HG03342 (cell line): ENCODE data around the gene GPR61.

Experiments
- ATAC-seq: cut with Tn5 transposase; IDR thresholded peaks from one replicate; pipeline ENCODE4 v1.9.1; 2021; ENCODE audit warnings: mild to moderate bottlenecking, moderate library complexity; ENCODE audit not compliant: unreplicated experiment

GPR61 gene

DNA sequence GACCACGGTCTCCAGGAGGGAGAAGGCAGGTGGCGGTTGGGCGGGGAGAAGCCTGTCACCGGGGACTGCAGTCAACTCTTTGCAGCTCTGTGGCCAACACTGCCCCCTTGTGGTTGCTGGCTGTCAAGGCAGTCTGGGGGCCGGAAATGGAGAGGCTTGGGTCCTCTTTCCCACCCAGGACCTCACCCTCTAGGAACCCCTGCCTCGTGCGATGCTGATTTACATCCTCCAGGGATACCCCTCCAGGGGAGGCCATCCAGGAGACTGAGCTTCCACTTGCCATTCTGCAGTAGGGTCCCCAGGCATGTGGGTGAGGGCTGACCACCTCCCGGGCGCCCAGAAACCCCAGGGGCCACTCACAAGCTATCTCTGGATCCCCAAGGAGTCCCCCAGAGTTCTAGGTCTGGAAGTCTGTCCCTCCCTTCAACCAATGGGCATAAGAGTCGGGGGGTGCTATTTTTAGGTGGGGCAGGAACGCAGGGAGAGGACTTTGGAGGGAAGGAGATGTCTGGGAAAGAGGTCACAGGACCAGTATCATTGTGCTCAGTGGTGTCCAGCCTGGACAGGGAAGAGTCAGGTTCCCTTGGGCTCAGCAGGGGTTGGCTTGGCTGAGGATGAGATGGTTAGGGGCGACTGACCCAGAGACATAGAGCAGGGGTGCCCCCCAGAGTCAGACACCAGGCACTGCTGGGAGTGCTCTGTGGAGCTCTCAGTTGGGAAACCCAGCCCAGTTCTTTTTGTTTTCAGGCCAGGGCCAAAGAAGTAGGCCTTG is 7.1 kb upstream of the GPR61 start:
- ATAC-seq: peak; percentile 78

DNA sequence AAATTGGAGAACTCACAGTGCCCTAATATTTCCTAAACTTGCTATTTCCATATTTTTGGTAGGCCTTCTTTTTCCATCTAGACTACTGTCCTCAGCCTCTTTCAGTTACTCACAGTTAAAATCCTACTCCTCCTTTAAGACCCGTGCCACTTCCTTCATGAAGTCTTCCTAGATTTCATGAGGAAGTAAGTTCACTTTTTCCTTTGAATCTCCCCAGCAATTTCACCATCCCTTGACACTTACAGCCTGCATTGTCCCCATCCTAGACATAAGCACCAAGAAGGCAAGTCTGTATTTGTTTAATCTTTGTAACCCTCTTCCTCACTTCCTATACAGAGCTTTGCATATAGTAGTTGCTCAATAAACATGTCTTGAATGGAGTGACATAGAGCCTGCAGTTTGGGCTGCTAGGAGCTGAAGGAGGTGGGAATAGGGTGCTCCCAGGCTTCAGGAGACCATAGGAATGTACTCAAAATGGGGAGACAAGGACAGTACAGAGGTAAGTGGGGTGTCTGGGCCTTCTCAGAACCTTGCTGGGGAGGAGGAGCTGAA is 5.3 kb upstream of the GPR61 start:
- no peak for ATAC-seq

DNA sequence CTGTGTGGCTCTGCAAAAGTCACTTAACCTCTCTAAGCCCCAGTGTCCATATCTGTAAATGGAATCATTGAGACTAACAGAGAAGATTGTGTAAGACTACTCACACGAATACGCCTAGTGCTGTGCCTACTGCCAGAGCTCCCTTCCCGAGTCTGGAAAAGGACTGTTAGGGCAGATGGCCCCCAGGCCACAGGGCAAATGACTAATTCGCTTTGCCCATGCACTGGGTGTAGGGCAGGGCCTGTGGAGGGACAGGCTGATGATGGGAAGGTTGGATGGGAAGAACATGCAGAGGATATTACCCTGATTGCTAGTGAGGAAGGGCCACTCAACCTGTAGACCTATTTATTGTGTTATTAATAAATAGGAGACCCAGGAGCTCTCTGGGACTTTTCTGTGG is 4.2 kb upstream of the GPR61 start:
- ATAC-seq: no peak

DNA sequence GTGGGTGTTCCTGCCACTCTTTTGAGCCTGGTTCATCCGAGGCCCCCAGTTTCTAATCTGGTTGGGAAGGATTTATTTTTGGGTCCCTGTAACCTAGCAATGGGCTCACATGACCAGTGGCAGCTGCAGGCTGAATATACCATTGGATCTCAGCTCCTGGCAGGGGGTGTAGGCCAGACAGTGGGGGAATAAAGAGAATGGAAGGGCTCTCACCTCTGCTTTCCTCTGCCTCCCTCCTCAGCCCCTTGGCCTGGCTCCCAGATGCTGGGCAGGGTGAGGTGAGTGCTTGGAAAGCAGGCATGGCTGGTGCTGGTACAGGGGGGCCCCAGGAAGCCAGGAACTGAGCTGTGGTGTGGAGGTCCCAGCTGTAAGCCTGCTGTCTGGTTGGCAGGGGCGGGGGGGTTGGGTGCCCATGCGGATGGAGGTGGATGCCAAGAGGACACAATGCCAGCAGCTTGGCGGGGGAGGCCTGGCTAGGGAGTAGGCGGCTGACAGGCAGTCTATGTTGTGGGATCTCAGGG is 3.6 kb upstream of the GPR61 start:
- ATAC-seq: no peak

DNA sequence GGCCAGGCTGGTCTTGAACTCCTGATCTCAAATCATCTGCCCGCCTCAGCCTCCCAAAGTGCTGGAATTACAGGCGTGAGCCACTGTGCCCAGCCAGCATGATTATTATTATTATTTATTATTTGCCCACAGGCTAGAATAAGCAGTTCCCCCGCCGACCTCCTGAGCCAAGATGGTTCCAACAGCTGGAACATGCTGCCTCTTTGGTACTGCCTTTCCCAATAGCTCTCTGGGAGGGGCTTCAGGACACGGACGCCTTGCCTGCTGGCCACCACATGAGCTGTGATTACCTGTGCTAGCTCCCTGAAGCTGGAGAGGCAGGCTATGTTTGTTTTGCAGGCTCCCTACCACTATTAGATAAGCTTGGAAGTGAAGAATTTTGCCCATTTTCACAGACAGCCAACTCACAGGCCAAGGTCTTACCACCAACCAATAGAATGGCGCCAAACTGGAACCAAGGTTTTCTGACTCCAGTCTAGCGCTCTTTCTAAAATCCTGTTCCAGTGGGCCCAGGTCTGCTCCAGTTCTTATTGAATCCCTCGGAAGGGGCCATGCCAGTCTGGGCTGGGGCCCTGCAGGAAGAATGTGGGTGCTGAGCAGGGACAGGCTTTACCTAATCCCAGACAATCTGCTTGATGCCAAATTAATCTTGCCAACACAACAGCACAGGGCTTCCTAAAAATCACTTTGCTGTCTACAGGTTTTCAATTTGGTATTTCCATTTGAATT is 2.1 kb upstream of the GPR61 start:
- ATAC-seq: no peak

DNA sequence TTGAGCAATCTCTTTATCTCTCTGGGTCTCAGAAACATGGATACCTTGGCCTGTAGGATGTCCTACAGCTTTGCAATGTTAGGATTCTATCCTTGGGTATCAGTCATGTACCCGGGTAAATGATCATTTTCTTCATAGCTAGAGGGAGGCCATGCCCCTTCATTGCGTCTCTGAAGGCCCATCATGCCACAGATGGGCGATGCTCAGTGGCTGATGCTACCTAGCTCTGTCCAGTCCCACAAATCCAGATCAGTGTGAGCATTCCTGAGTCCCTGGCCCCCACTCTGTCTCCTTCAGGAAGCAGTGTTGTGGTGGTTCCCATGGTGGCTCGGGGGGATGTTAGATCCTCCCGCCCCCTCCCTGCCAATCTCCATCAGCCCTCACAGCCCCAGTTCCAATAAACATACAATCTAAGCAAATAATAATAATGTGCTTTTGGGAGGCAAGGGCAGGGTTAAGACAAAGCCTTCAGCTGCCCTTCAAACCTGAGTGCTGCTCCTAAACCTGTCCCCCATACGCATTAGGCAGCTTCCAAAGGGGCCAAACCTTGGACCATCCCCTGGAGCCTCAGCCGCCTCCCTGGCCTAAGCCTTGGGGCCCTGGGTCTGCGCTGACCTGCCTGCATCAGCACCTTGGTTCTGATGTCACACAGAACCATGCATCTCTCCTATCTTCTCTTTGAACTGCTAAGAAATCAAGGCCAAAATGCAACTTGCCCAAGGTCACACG is 681 bp upstream of the GPR61 start:
- ATAC-seq: no peak

DNA sequence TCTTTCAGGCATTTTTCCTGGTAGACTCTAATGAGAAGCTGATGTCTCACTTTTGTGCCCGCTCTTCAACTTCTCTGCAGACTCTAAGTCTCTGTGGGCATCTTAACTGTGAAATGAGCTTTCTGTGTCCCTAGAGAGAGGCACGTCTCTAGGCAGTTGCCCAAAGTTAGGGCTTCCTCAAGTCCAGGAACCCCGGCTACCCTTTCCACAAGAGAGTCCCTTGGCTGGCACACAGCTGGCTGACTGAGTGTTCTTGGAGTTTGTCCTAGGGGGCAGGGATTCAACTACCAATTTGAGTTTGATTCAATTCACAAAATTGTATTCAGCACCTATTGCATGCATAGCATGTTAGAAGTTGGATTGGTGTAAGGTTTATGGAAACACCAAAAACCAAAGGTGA is 1.4 kb downstream of the GPR61 start:
- ATAC-seq: no peak

DNA sequence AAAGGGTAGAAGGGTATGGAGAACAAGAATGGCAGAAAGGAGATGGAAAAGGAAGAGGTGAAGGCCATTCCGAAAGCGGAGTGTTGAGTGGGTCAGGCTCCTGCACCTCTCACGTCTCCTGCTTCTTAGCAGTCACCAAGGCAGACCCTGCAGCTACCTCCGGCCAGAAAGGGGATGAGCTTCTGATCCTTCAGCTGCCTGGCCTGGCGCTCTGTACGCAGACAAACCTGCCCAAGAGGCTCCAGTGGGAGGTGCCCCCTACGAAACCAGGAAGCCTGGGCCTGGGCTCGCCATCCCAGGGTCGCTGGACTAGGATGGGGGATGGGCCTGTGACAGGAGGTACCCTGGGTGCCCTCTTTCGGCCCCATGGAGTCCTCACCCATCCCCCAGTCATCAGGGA is 3.0 kb downstream of the GPR61 start:
- no peak for ATAC-seq

DNA sequence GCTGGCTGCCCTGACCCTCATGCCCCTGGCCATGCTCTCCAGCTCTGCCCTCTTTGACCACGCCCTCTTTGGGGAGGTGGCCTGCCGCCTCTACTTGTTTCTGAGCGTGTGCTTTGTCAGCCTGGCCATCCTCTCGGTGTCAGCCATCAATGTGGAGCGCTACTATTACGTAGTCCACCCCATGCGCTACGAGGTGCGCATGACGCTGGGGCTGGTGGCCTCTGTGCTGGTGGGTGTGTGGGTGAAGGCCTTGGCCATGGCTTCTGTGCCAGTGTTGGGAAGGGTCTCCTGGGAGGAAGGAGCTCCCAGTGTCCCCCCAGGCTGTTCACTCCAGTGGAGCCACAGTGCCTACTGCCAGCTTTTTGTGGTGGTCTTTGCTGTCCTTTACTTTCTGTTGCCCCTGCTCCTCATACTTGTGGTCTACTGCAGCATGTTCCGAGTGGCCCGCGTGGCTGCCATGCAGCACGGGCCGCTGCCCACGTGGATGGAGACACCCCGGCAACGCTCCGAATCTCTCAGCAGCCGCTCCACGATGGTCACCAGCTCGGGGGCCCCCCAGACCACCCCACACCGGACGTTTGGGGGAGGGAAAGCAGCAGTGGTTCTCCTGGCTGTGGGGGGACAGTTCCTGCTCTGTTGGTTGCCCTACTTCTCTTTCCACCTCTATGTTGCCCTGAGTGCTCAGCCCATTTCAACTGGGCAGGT is 3.8 kb downstream of the GPR61 start:
- no peak for ATAC-seq

DNA sequence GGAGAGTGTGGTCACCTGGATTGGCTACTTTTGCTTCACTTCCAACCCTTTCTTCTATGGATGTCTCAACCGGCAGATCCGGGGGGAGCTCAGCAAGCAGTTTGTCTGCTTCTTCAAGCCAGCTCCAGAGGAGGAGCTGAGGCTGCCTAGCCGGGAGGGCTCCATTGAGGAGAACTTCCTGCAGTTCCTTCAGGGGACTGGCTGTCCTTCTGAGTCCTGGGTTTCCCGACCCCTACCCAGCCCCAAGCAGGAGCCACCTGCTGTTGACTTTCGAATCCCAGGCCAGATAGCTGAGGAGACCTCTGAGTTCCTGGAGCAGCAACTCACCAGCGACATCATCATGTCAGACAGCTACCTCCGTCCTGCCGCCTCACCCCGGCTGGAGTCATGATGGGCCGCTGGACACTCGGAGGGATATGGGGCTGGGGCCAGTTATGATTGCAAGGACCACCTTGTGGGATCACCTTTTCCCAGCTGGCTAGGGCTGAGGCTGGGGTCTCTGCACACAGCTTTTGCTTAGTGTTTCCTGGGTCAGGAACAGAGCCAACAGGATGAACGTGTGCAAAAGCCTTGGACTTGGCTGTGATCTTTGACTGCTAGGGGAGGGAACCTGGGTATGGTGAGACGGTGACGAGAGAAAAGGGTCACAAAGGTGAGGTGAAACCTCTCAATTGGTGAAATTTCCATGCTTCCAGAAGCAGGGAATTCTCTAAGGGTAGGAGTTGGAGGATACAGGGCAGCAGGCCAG is 4.5 kb downstream of the GPR61 start:
- no peak for ATAC-seq

DNA sequence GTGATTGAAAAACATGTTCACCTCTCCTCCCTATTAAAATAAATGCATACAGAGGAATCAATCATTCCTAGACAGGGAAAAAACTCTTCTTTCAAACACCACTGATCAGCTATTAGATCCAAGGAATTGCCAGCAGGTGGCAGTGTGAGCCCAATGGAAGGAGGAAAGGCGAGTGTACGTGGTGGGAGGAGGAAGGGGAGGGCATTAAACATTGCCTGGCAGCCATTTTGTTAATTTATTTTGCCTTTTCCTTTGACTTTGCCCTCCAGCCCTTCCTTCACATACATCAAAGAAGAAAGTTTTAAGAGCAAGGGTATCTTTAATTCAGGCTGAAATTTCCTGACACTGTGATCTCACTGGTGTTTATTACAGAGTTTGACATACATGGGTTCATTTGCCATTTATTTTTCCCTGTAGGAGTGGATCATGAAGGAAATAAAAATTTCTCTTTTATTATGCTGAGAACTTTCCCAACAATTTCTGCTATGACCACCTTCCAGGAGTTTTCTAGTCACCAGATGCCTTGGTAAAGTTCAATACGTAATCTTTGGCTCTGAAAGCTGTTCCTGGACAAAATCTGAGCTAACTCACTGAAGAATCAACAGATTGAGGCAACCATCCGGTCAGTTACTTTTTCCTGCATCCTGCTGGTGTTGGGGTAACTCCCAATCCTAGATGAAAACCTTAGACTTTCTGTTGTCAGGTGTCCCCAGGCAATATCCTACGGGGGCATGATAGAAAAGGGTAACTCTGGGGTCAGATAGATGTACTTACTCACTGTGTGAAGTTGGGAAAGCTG is 6.8 kb downstream of the GPR61 start:
- peak; percentile 37 for ATAC-seq

DNA sequence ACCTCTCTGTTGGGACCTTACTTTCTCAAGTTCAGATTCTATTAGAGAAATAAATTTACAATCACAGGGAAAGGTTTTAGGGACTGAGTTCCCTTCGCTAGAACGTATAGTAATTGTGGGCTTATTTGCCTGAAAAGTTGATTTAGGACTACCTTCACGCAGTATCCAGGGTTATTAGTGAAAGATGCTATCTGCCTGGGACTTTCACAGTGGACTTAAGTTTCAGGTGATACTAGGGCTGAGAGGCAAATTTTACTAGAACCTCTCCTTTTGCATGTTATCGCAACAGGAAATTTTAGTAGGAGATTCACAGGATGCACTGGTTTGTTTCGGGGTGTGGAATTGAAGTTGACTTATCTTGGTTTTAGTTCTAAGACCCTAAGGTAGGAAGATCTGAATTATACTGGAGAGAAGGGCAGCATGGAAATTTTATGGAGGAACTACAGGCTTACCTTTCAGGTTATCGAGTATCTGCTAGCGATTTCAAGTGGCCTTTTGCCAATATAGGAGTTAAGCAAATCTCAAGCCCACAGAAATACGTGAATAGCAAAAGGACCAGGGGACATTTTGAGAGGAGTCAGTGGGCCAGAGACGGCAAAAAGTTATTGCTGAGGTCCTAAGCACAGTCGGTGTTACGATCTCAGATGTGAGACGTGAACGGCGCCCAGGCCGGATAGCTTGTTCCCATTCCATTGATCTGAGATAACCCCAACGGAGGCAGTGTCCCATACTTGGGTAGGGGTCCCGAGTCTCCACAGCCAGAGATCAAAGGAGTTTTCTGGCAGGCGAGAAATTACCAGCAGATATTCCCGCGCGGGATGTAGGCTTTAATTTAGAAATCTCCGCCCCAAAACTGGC is 8.0 kb downstream of the GPR61 start:
- no peak for ATAC-seq

DNA sequence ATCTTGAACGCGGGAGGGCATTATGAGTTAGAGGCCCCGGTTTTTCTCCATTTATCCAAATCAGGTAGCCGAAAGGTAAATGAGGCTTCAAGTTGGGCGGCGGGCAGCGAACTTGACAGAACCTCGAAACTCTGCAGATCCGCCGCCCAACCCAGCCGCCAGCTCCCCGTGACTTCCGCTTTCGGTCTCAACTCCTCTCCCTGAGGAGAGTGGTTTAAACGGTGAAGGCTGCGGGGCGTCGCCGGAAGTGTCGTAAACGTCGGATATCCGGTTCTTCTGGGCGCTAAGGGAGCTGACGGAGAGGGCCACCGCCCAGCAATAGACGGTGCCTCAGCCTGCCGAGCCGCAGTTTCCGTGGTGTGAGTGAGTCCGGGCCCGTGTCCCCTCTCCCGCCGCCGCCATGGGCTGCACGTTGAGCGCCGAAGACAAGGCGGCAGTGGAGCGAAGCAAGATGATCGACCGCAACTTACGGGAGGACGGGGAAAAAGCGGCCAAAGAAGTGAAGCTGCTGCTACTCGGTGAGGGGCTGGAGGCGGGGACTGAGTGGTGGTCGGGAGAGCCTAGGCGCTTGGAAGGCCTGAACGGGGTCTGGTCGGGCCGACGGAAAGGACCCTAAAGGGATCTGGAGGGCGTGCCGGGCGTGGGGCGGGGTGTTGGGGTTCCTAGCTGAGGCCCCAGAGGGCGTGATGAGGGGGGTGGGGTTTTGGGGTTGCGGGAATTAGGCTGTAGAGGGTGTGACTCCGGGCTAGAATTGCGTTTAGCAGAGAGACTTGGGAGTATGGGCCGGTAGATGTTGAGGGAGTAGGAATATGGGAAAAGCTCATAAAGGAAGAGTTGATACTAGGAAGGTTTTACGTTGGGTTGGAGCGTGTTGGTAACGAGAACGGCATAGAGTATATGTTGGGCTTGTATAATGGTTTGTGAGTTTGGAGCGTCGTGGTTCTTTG is 8.9 kb downstream of the GPR61 start, which contains the start of gene GNAI3:
GNAI3 (plus strand) TSS at position 295 of the 947 bp plus-strand sequence; CDS start at position 401, 106 bp downstream.
- peak; percentile 86 for ATAC-seq

DNA sequence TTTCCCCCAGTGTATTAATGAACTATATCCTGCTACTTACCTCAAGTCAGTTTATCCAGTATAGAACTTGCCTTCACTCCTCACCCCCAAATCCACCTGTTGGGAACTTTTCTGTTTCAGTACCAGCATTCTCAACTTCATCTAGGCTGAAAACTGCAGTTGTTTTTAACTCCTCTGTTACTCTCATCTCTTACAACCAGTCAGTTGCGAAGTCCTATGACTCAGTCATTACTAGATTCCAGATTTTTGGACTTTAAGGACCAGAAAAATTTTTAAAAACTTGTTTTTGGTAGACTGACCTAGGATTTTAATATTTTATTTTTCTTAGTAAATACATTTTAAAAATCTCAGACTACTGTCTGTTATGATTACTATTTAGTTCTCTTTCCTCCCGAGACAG is 16.9 kb downstream of the GPR61 start:
- ATAC-seq: no peak

DNA sequence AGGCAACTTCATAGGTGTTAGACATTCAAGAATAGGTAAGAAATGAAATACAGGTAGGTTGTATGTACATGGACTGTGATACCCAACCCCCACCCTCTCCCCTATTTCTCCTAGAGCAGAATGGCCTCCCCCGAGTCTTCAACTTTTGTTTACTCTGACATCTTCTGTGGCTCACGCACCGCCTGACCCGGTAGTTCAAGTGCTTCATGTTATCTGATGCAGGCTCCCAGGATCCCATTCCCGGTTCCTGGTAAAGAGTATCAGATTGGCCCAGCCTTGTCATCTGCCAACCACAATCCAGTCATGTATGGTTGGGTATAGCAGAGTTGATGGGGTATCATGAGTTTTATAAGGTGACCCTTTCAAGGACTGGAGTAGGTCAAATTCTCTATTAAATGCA is 17.8 kb downstream of the GPR61 start:
- no peak for ATAC-seq

DNA sequence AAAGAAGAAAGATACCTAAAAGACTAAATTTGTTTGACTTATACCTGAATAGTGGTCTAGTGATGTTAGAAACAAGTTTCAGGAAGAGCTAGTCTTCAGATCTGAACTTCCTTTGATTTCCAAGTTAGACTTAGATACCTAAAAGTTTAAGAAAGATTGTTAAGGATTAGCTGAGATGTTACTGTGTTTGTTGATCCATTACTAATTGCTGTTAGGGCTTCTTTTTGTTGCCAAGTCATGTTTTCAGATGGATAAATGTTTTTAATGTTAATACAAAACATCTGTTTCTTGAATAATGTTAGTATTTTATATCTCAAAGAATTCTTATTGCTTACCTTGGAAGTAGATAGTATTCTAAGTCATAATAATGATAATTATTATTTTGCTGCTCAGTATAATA is 20.3 kb downstream of the GPR61 start:
- no peak for ATAC-seq
